ENCODE measurements around the gene HAL.

HAL gene

GRCh38 chr12:95942101-95942523, 54.0 kb downstream of the HAL start:
- no peak for TF ChIP-seq CTCF (IDR thresholded peaks at IDR 0.05; ENCODE audit: insufficient read depth, missing control alignments)
- no peak for DNase-seq (ENCODE audit: insufficient read length, low spot score)
- no peak for FAIRE-seq

- FAIRE-seq (no peak), DNase-seq (ENCODE audit: insufficient read length, low spot score) (no peak)
- no peak for TF ChIP-seq CTCF (IDR thresholded peaks at IDR 0.05; ENCODE audit: insufficient read depth, missing control alignments)
Observed at GRCh38 chr12:95940514-95940913, 55.6 kb downstream of the HAL start.

Measured in D721Med (cell line).